PFSK-1 (cell line): ENCODE data around the gene PNRC1.

ENCODE experiments used
- FOXP2 ChIP-seq: optimal IDR thresholded peaks from 2 replicates; pipeline ENCODE3; 2011; ENCODE audit warnings: borderline replicate concordance, control low read depth, inconsistent platforms; ENCODE audit not compliant: insufficient read depth; ENCODE audit errors: extremely low read length, extremely low read depth
- POLR2AphosphoS5 ChIP-seq: IDR thresholded peaks from 2 replicates; pipeline ENCODE4 v1.6.1; 2012; ENCODE audit warnings: low read depth, mild to moderate bottlenecking, control low read depth, low read length, moderate library complexity
- SIN3A ChIP-seq: IDR thresholded peaks from 2 replicates; pipeline ENCODE4 v1.6.1; 2012; ENCODE audit warnings: mild to moderate bottlenecking, low read length, moderate library complexity, borderline replicate concordance; ENCODE audit not compliant: insufficient read depth
- TAF1 ChIP-seq: IDR thresholded peaks from 2 replicates; pipeline ENCODE4 v1.6.1; 2012; ENCODE audit warnings: low read length, control low read depth, borderline replicate concordance; ENCODE audit not compliant: insufficient read depth
- TF ChIP-seq, protein P1 (sequence below), 2 experiments: IDR thresholded peaks; 2 replicates each; pipeline versions ENCODE4 v1.6.1 to v1.8.0; 2011 to 2012; ENCODE audit warnings: low read depth in 2 of 2, low read length in 2 of 2, control low read depth in 1 of 2, inconsistent platforms in 1 of 2, mild to moderate bottlenecking in 1 of 2, moderate library complexity in 1 of 2; ENCODE audit not compliant: insufficient read depth in 1 of 2

The PNRC1 gene

GRCh38 chr6:89084954-89085353 is 4.4 kb downstream of the PNRC1 start:
- TF ChIP-seq TAF1 (no peak), SIN3A (no peak)
- TF ChIP-seq, protein P1, sequence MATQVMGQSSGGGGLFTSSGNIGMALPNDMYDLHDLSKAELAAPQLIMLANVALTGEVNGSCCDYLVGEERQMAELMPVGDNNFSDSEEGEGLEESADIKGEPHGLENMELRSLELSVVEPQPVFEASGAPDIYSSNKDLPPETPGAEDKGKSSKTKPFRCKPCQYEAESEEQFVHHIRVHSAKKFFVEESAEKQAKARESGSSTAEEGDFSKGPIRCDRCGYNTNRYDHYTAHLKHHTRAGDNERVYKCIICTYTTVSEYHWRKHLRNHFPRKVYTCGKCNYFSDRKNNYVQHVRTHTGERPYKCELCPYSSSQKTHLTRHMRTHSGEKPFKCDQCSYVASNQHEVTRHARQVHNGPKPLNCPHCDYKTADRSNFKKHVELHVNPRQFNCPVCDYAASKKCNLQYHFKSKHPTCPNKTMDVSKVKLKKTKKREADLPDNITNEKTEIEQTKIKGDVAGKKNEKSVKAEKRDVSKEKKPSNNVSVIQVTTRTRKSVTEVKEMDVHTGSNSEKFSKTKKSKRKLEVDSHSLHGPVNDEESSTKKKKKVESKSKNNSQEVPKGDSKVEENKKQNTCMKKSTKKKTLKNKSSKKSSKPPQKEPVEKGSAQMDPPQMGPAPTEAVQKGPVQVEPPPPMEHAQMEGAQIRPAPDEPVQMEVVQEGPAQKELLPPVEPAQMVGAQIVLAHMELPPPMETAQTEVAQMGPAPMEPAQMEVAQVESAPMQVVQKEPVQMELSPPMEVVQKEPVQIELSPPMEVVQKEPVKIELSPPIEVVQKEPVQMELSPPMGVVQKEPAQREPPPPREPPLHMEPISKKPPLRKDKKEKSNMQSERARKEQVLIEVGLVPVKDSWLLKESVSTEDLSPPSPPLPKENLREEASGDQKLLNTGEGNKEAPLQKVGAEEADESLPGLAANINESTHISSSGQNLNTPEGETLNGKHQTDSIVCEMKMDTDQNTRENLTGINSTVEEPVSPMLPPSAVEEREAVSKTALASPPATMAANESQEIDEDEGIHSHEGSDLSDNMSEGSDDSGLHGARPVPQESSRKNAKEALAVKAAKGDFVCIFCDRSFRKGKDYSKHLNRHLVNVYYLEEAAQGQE (IDR thresholded peaks at IDR 0.05; ENCODE audit: insufficient read depth in 1 of 2, low read depth in 2 of 2, low read length in 2 of 2), result no peak

GRCh38 chr6:89085409-89086205 is 5.1 kb downstream of the PNRC1 start:
- TF ChIP-seq SIN3A (no peak), TAF1 (no peak), POLR2AphosphoS5 (no peak), FOXP2 (no peak)
- TF ChIP-seq, protein P1 (IDR thresholded peaks at IDR 0.05; ENCODE audit: insufficient read depth in 1 of 2, low read depth in 2 of 2, low read length in 2 of 2), result no peak

GRCh38 chr6:89087881-89088280 is 7.3 kb downstream of the PNRC1 start:
- TF ChIP-seq, protein P1 (IDR thresholded peaks at IDR 0.05; ENCODE audit: insufficient read depth in 1 of 2, low read depth in 2 of 2, low read length in 2 of 2), result no peak

GRCh38 chr6:89098461-89098860 is 17.9 kb downstream of the PNRC1 start:
- no peak for TF ChIP-seq FOXP2
- TF ChIP-seq POLR2AphosphoS5, result no peak
- TF ChIP-seq TAF1, result no peak
- TF ChIP-seq SIN3A, result no peak
- TF ChIP-seq, protein P1 (IDR thresholded peaks at IDR 0.05; ENCODE audit: insufficient read depth in 1 of 2, low read depth in 2 of 2, low read length in 2 of 2), result no peak

DNA sequence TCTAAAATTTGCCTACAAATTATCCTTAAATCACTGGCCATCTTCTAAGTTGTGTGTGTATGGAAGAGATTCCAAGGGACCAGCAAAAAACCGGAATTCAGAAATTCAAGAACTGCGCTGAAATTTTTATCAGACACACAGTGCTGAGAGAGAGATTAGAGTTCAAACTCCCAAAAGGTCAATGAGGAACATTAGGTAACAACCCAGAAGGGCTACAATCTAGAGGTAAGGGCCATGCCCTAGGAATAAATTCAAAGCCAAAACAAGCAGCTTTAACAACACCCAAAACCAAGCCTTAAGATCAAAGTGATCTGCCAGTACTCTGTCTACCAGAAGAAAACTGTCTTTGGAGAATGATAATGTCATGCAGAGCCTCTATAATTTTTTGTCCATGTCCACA is 19.6 kb downstream of the PNRC1 start:
- TF ChIP-seq, protein P1 (IDR thresholded peaks at IDR 0.05; ENCODE audit: insufficient read depth in 1 of 2, low read depth in 2 of 2, low read length in 2 of 2), result no peak
- TF ChIP-seq POLR2AphosphoS5, result no peak
- no peak for TF ChIP-seq TAF1
- no peak for TF ChIP-seq FOXP2
- no peak for TF ChIP-seq SIN3A
